Measurements from ENCODE around the gene FBXW10B.

DNA sequence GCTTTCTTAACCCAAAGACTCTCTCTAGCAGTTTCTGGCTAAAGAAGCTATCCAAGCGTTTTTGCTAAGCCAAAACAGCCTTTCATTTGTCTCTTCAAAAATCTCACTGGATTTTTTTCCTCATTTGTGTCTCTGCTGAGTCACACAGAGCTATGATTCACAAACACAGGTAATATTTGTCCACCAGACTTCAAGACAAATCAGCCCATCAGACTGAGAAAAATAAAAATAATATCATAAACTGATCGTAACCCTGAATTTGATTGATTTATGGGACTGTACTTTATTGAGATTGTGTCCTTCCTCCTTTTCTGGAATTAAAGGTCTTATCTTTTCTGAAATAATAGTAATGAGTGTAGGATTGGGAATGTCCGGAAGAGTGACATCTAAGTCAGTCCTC is 38.8 kb upstream of the FBXW10B start:
- TF ChIP-seq, protein P1, sequence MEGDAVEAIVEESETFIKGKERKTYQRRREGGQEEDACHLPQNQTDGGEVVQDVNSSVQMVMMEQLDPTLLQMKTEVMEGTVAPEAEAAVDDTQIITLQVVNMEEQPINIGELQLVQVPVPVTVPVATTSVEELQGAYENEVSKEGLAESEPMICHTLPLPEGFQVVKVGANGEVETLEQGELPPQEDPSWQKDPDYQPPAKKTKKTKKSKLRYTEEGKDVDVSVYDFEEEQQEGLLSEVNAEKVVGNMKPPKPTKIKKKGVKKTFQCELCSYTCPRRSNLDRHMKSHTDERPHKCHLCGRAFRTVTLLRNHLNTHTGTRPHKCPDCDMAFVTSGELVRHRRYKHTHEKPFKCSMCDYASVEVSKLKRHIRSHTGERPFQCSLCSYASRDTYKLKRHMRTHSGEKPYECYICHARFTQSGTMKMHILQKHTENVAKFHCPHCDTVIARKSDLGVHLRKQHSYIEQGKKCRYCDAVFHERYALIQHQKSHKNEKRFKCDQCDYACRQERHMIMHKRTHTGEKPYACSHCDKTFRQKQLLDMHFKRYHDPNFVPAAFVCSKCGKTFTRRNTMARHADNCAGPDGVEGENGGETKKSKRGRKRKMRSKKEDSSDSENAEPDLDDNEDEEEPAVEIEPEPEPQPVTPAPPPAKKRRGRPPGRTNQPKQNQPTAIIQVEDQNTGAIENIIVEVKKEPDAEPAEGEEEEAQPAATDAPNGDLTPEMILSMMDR (IDR thresholded peaks at IDR 0.05; ENCODE audit: low read depth, low read length, missing input control), result no peak
- no peak for TF ChIP-seq RAD21 (IDR thresholded peaks at IDR 0.05)
- no peak for TF ChIP-seq NR2F2 (IDR thresholded peaks at IDR 0.05)
- TF ChIP-seq SP1 (IDR thresholded peaks at IDR 0.05), result no peak
- TF ChIP-seq YY1 (IDR thresholded peaks at IDR 0.05), result no peak
- TF ChIP-seq, protein P2, sequence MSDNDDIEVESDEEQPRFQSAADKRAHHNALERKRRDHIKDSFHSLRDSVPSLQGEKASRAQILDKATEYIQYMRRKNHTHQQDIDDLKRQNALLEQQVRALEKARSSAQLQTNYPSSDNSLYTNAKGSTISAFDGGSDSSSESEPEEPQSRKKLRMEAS (IDR thresholded peaks at IDR 0.05), result no peak
- TF ChIP-seq FOXA1 (IDR thresholded peaks at IDR 0.05), result no peak
- no peak for TF ChIP-seq GABPA (IDR thresholded peaks at IDR 0.05 in 1 of 2, conservative IDR thresholded peaks at IDR 0.05 in 1 of 2)
- TF ChIP-seq, protein P3, sequence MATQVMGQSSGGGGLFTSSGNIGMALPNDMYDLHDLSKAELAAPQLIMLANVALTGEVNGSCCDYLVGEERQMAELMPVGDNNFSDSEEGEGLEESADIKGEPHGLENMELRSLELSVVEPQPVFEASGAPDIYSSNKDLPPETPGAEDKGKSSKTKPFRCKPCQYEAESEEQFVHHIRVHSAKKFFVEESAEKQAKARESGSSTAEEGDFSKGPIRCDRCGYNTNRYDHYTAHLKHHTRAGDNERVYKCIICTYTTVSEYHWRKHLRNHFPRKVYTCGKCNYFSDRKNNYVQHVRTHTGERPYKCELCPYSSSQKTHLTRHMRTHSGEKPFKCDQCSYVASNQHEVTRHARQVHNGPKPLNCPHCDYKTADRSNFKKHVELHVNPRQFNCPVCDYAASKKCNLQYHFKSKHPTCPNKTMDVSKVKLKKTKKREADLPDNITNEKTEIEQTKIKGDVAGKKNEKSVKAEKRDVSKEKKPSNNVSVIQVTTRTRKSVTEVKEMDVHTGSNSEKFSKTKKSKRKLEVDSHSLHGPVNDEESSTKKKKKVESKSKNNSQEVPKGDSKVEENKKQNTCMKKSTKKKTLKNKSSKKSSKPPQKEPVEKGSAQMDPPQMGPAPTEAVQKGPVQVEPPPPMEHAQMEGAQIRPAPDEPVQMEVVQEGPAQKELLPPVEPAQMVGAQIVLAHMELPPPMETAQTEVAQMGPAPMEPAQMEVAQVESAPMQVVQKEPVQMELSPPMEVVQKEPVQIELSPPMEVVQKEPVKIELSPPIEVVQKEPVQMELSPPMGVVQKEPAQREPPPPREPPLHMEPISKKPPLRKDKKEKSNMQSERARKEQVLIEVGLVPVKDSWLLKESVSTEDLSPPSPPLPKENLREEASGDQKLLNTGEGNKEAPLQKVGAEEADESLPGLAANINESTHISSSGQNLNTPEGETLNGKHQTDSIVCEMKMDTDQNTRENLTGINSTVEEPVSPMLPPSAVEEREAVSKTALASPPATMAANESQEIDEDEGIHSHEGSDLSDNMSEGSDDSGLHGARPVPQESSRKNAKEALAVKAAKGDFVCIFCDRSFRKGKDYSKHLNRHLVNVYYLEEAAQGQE (IDR thresholded peaks at IDR 0.05), result no peak
- no peak for TF ChIP-seq JUND (IDR thresholded peaks at IDR 0.05)
- TF ChIP-seq TAF1 (conservative IDR thresholded peaks at IDR 0.05), result no peak
- TF ChIP-seq, protein P4, sequence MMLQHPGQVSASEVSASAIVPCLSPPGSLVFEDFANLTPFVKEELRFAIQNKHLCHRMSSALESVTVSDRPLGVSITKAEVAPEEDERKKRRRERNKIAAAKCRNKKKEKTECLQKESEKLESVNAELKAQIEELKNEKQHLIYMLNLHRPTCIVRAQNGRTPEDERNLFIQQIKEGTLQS (IDR thresholded peaks at IDR 0.05), result no peak
- TF ChIP-seq FOXA2 (IDR thresholded peaks at IDR 0.05), result no peak

Measured in liver (tissue), 3 donors.